ENCODE measurements around the gene RAB22A. TPM values are rescaled to one million over a fixed set of nuclear protein-coding genes. Genes with fewer than 3 reads are reported as not detected.

RAB22A gene
- total and polyA plus RNA-seq, 2 donors (not counting 3 experiments of a cell fraction or from before 2014, with no cell fraction given), result 8.6 to 16.3 TPM

DNA sequence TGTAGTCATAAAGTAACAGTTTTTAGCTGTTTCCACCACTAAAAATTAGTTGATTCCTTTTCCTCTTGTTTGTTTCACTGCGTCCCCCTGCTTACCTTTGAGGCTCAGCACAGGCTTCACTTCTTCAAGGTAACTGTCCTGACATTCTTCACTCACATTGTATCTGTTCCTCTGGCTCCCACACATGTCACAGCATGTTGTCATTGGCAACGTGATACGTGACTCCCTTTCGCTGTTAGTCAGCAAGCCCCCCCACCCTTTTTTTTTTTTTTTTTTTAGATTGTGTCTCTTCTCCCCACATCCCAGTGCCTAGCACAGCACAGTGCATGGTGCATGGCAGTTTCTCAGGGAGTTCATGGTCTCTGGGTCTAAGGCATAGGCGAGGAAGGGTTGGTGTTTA is 92.8 kb downstream of the RAB22A start:
- intact Hi-C loops (cut with micrococcal nuclease) (loop anchor here (5.0 to 10.0 kb wide), 2 partner anchors 40 to 1008 kb away; partner anchors contain the start of gene RBM38), dilution Hi-C loops (cut with MboI; ENCODE audit: extremely low pct_ligation_motif_present, low sequenced_read_pairs) (no loop called here)
- no peaks in the 10 kb centered on the region for H3K27me3 ChIP-seq (ENCODE audit: control insufficient read depth in 2 of 2, insufficient read depth in 2 of 2, low read length in 2 of 2)
- ChIA-PET CTCF (no interaction called here), POLR2A (no interaction called here)
- H3K4me1 ChIP-seq (ENCODE audit: control insufficient read depth, extremely low read depth, insufficient read depth, low read length), result peaks cover 9% of the 10 kb centered on the region
- no TSS peak for BruUV-seq (replicated peaks)
- no peak overlapping the region for H3K27ac ChIP-seq (ENCODE audit: insufficient read depth, low read depth, low read length)
- no peak for DNase-seq (ENCODE audit: low read depth, low spot score)
- no peak overlapping the region for H3K9ac ChIP-seq (replicated peaks; ENCODE audit: extremely low read depth, insufficient read depth, low read length)
- H4K20me1 ChIP-seq (replicated peaks; ENCODE audit: control insufficient read depth, extremely low read depth, insufficient read depth, low read length), result peaks cover 22% of the 10 kb centered on the region
- no peak overlapping the region for H2AFZ ChIP-seq (ENCODE audit: low read depth, low read length)
- H3K4me2 ChIP-seq (ENCODE audit: insufficient read depth, low read length), result no peak overlapping the region
- H3K79me2 ChIP-seq (ENCODE audit: control insufficient read depth, insufficient read depth, low read length), result peaks cover 96% of the 10 kb centered on the region
- peaks cover 3% of the 10 kb centered on the region for H3K9me1 ChIP-seq (replicated peaks; ENCODE audit: control insufficient read depth, extremely low read depth, insufficient read depth, low read length)
- no peaks in the 10 kb centered on the region for H3K9me3 ChIP-seq (replicated peaks; ENCODE audit: control insufficient read depth, insufficient read depth, low read length)
- no peaks in the 10 kb centered on the region for H3K36me3 ChIP-seq (ENCODE audit: control insufficient read depth in 2 of 2, extremely low read depth in 1 of 2, insufficient read depth in 2 of 2, low read length in 2 of 2)
- H3K4me3 ChIP-seq (replicated peaks in 1 of 3; ENCODE audit: insufficient read depth in 1 of 3, low read depth in 1 of 3, low read length in 3 of 3), result no peak overlapping the region
- TF ChIP-seq EZH2 (IDR thresholded peaks at IDR 0.05; ENCODE audit: borderline replicate concordance, low read depth, low read length, severe bottlenecking), result no peak
- TF ChIP-seq POLR2A (IDR thresholded peaks at IDR 0.05; ENCODE audit: low read depth, low read length), result no peak
- no peak for TF ChIP-seq JUN (IDR thresholded peaks at IDR 0.05; ENCODE audit: borderline replicate concordance, insufficient read depth, insufficient read length, low read depth)
- TF ChIP-seq POLR2AphosphoS5 (IDR thresholded peaks at IDR 0.05; ENCODE audit: insufficient read depth, low read depth, low read length), result no peak
- no peak for TF ChIP-seq MYC (IDR thresholded peaks at IDR 0.05; ENCODE audit: low read depth, low read length)
- TF ChIP-seq GATA2 (IDR thresholded peaks at IDR 0.05; ENCODE audit: insufficient read depth, insufficient read length, low read depth, low read length), result no peak
- TF ChIP-seq FOS (IDR thresholded peaks at IDR 0.05; ENCODE audit: borderline replicate concordance, insufficient read depth, low read length), result no peak
- TF ChIP-seq, protein P1, sequence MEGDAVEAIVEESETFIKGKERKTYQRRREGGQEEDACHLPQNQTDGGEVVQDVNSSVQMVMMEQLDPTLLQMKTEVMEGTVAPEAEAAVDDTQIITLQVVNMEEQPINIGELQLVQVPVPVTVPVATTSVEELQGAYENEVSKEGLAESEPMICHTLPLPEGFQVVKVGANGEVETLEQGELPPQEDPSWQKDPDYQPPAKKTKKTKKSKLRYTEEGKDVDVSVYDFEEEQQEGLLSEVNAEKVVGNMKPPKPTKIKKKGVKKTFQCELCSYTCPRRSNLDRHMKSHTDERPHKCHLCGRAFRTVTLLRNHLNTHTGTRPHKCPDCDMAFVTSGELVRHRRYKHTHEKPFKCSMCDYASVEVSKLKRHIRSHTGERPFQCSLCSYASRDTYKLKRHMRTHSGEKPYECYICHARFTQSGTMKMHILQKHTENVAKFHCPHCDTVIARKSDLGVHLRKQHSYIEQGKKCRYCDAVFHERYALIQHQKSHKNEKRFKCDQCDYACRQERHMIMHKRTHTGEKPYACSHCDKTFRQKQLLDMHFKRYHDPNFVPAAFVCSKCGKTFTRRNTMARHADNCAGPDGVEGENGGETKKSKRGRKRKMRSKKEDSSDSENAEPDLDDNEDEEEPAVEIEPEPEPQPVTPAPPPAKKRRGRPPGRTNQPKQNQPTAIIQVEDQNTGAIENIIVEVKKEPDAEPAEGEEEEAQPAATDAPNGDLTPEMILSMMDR (IDR thresholded peaks at IDR 0.05; ENCODE audit: extremely low read depth in 1 of 2, insufficient read depth in 1 of 2, low read depth in 1 of 2, low read length in 2 of 2), result no peak
- no peak for TF ChIP-seq MAX (IDR thresholded peaks at IDR 0.05; ENCODE audit: insufficient read depth, insufficient read length)
- no peak for FAIRE-seq
